ENCODE measurements around the gene RAB40B.

The RAB40B gene

GRCh38 chr17:82653651-82654528 is 44.6 kb downstream of the RAB40B start:
- DNase-seq (ENCODE audit: low read depth in 4 of 4, low spot score in 1 of 4) = no peak

- no peak for DNase-seq (ENCODE audit: low read depth in 4 of 4, low spot score in 1 of 4)
These were observed 47.8 kb downstream of the RAB40B start for GRCh38 chr17:82650723-82651122.

GRCh38 chr17:82649501-82650261 is 48.8 kb downstream of the RAB40B start:
- no peak for DNase-seq (ENCODE audit: low read depth in 4 of 4, low spot score in 1 of 4)

- DNase-seq (ENCODE audit: low read depth in 4 of 4, low spot score in 1 of 4) = peak in 1 of 4 experiments; percentile 21
These were observed 49.7 kb downstream of the RAB40B start for GRCh38 chr17:82648742-82649331.

- DNase-seq (ENCODE audit: low read depth in 4 of 4, low spot score in 1 of 4) = peak; percentile 62 to 86 (median 78)
These were observed 50.3 kb downstream of the RAB40B start, which contains the start of gene WDR45B for GRCh38 chr17:82648165-82648668. Gene WDR45B (minus strand): TSS chr17:82648444. CDS start chr17:82648340, 104 bp downstream.

GRCh38 chr17:82647593-82648164 is 50.8 kb downstream of the RAB40B start:
- DNase-seq (ENCODE audit: low read depth in 4 of 4, low spot score in 1 of 4) = peak in 3 of 4 experiments; percentile 14 to 40 (median 17)

GRCh38 chr17:82645516-82645915 is 53.0 kb downstream of the RAB40B start:
- no peak for DNase-seq (ENCODE audit: low read depth in 4 of 4, low spot score in 1 of 4)

GRCh38 chr17:82644148-82644547 is 54.4 kb downstream of the RAB40B start:
- no peak for DNase-seq (ENCODE audit: low read depth in 4 of 4, low spot score in 1 of 4)

- no peak for DNase-seq (ENCODE audit: low read depth in 4 of 4, low spot score in 1 of 4)
These were observed 56.5 kb downstream of the RAB40B start for GRCh38 chr17:82642022-82642421.

- no peak for DNase-seq (ENCODE audit: low read depth in 4 of 4, low spot score in 1 of 4)
These were observed 58.5 kb downstream of the RAB40B start for GRCh38 chr17:82640036-82640435.

- no peak for DNase-seq (ENCODE audit: low read depth in 4 of 4, low spot score in 1 of 4)
These were observed 58.9 kb downstream of the RAB40B start for GRCh38 chr17:82639628-82640027.

GRCh38 chr17:82638183-82638773 is 60.2 kb downstream of the RAB40B start:
- no peak for DNase-seq (ENCODE audit: low read depth in 4 of 4, low spot score in 1 of 4)

GRCh38 chr17:82636626-82637598 is 61.6 kb downstream of the RAB40B start:
- no peak for DNase-seq (ENCODE audit: low read depth in 4 of 4, low spot score in 1 of 4)

GRCh38 chr17:82633343-82633742 is 65.2 kb downstream of the RAB40B start:
- DNase-seq (ENCODE audit: low read depth in 4 of 4, low spot score in 1 of 4) = no peak

GRCh38 chr17:82632451-82632850 is 66.0 kb downstream of the RAB40B start:
- DNase-seq (ENCODE audit: low read depth in 4 of 4, low spot score in 1 of 4) = no peak

- DNase-seq (ENCODE audit: low read depth in 4 of 4, low spot score in 1 of 4) = no peak
These were observed 67.0 kb downstream of the RAB40B start for GRCh38 chr17:82631544-82631943.

GRCh38 chr17:82630212-82630611 is 68.3 kb downstream of the RAB40B start:
- no peak for DNase-seq (ENCODE audit: low read depth in 4 of 4, low spot score in 1 of 4)

GRCh38 chr17:82629748-82630147 is 68.8 kb downstream of the RAB40B start:
- DNase-seq (ENCODE audit: low read depth in 4 of 4, low spot score in 1 of 4) = no peak

GRCh38 chr17:82627405-82627804 is 71.1 kb downstream of the RAB40B start:
- no peak for DNase-seq (ENCODE audit: low read depth in 4 of 4, low spot score in 1 of 4)

- no peak for DNase-seq (ENCODE audit: low read depth in 4 of 4, low spot score in 1 of 4)
These were observed 74.8 kb downstream of the RAB40B start for GRCh38 chr17:82623707-82624106.
